Activated gamma-delta T cell (primary cell): Measurements from ENCODE around the gene CDH2.

Source experiments
- DNase-seq: peaks from one replicate; lab custom pipeline; 2025; lab: John Stamatoyannopoulos, UW

Gene CDH2

GRCh38 chr18:28127228-28127627, 49.7 kb downstream of the CDH2 start:
- no peak for DNase-seq

DNA sequence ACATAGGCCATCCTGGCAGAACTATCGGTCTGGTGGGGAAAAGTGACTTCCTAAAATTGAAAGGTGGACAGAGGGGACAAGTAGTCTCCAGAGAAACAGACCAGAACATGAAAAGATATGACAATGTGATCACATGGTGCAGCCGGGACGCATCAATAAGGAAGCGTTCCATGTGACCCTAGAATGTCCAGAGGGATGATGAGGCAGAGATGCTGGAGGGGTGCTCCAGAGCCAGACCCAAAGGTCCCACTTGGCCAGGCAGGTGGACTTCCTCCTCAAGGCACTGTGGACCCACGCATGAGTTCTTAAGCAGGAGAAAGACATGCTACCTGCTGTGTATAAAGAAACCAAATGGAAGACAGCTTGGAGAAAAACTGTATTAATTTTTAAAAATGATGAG, 50.2 kb downstream of the CDH2 start:
- no peak for DNase-seq

DNA sequence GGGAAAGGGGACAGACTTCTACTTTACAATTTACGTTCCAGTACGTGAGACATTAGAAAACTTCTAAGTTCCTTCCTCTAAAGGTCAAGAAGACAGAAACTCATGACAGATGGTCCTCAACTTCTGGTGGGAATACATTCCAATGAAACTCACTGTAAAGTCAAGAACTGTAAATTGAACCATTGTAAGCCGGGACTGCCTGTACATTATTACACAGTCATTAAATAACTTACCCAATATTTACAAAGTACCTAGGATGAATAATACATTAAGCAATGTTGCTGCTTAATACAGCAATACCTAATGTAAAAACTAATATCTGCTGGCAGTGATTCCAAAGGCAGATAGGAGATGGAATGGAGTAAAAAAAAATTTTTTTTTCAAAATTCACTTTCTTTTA, 51.9 kb downstream of the CDH2 start:
- no peak for DNase-seq

DNA sequence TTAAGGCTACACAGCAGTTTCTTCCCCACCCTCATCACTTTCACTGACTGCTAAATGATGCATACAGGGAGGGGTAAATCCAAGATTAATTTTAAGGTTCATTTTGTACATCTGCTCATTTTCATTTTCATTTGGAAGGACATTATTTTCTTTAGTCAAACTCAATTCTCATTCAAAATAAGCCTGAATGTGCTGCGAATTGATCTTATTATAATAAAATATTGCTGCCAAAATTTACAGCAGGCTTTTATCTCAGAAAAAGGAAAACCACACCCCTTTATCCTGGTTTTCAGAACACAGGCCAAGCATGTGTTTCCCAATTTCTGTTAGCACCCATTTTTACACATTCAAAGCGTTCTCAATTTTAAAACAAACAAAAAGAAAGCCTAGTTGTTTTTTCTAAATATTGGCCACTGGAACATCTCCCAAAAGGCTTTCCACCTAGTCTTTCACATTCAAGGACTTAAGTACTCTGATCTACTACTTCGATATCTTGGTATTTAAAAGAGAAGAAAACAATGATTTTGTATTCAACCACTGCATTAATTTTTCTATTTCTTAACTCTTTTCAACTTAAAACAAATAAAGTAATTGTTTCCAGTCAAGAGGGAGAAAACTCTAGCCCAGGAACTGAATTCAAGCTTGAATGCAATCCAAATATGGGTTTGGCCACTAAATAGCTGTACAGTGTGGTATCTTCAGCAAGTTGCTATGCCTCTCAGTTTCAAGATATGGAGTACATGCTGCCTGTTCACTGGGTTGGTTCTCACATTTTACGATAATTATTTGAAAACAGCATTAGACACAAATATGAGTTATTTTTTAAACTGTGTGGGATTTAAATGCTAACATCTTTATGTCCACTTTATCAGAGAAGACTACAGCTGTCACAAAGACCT, 52.5 kb downstream of the CDH2 start:
- DNase-seq, result no peak

DNA sequence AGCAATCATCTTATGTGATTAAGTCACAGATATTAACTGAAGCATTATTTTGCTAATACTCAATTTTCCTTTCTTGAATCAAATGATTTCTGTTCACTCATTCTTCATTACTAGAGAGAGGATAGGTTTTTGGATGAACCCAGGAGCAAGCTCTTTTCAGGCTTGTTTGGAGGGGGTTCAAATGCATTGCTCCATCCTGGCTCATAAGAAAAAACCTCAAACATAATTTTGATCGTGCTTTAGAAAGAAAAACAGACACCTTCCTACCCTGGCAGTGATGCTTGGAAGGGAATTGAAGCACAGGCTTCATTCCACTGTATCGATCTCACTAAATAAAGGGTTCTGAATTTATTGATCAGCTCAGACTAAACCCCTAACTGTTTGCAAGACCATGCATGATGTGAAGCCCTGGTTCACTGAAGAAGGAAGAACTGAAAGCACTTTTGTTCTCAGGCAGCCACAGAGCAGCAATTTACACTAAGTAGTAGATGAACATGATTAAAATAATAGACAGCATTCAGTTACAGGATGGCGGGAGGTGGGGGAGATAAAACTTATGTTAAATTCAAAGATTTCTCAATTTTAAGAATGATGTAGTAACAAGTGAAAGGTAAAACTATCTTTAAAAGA, 53.4 kb downstream of the CDH2 start:
- no peak for DNase-seq

- DNase-seq, result no peak
These were observed 56.0 kb downstream of the CDH2 start for GRCh38 chr18:28120828-28121515.

GRCh38 chr18:28116461-28116860, 60.5 kb downstream of the CDH2 start:
- DNase-seq, result no peak

GRCh38 chr18:28115149-28115550, 61.8 kb downstream of the CDH2 start:
- DNase-seq, result no peak

DNA sequence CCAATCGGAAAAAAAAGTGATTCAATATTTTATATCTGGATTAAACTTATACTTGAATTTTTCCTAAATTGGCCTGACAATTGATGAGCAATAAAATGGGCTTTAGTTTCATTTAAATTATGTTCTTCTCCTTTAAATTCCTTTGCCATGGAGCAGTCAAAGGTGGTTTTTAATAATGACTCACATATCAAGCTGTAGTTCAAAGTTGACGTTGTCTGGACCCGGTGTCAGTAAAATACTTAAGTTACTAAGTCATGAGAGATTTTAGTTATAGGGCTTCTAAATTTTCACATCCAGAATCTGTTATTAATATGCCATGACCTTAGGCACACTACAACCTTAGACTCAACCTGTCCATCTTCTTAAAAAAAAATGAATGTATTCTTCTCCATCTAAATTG, 62.5 kb downstream of the CDH2 start:
- DNase-seq, result no peak

DNA sequence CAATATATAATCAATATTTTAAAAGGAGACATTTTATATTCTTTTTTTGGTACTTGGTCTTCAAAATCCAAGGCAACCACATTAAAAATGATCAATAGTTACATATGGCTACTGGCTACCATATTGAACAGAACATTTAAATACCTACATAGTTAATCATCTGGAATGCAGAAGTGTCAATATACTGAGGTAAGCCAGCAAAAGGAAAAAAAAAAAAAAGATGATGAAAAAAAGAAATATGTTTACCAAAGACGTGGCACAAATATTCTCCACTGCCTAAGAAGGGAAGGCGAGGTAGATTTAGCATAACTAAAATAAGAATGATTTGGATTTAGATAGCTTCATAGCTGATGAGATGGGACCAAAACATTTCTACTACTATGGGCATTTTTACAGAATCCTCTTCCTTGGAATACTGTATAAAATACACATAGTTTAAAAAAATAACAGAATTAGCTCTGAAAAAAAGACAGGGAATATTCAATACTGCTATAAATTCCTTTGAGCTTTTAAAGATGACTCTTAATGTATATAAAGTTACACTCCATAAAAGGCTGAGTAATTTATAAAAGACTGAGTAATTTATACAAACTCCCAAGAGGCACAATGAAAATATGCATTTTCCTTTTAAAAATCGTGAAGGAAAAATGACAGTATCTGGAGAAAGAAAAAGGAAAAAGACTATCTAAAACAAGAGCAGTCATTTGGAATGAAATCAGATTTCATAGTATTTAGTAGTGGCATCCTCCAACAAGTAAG, 63.5 kb downstream of the CDH2 start:
- DNase-seq, result no peak

- DNase-seq, result no peak
These were observed 64.9 kb downstream of the CDH2 start for GRCh38 chr18:28112056-28112470.

DNA sequence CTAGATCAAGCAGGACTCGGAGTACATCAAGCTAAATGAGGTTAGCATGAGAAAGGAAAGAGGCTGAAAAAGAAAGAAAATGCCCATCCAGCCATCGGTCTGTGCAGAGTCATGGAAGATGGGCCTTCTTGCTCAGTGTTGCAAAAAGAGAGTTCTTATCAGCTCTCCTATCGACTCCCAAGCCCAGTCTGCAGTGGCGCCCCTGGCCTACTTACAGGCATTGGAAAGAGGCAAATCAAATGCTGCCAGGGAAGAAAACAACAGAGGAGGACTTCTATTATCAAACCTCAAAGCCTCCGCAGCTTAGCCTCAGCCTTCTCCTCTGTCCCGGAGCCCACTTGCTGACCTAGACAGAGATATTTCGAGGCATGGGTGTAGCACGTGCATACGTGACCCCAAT, 66.0 kb downstream of the CDH2 start:
- DNase-seq, result no peak

GRCh38 chr18:28109781-28110560, 67.0 kb downstream of the CDH2 start:
- DNase-seq, result no peak

DNA sequence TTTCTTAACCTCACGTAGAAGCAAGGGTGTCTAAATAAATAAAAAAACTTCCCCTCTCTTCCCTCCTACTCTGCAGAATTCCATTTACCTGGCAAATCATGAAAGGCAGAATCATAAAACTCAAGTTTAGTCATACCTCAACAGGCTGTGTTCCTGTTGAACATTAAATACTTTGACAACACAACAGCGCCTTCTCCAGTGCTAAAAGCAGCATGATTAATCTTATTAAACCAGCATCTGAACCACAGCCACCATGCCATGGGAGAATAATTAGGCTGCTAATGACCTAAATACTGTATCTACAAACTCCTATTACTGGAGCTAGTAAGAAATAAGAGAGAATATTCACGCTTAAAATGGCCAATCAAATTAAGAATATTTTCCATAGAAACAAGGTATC, 68.1 kb downstream of the CDH2 start:
- DNase-seq, result no peak

DNA sequence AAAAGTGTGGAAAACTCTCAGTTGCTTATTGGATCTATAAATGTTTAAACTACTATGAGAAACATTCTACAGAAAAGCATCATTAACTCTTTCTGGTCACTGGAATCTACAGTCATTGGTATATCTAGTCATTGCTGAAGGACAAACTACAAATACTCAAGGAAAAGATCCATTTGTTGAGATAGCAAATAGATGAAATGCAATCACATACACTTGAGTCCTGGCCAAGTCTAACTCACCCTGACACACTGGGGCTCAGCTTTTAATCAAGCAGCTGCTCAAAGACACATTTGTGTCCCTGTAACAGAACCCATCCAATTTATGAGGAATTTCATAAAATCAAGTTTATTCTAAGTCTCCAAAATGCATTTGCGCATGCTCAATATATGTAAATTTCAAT, 68.7 kb downstream of the CDH2 start:
- DNase-seq, result no peak

DNA sequence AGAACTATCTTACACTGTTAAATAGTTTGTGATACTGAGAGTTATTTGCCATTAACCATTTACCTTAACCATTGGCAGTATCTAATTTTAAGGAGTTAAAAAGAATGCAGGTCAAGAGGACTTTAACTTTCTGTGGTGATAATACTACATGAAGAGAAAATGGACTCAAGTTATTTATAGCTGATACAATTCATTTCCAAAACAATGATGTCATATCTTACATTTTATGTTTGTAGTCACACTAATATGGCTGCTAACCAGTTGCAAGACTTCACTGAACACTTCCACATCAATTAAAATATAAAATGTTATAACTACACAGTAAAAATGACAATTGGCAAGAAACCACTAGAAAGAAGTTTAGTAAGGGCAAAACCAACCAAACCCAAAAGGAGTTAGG, 77.7 kb downstream of the CDH2 start:
- no peak for DNase-seq

DNA sequence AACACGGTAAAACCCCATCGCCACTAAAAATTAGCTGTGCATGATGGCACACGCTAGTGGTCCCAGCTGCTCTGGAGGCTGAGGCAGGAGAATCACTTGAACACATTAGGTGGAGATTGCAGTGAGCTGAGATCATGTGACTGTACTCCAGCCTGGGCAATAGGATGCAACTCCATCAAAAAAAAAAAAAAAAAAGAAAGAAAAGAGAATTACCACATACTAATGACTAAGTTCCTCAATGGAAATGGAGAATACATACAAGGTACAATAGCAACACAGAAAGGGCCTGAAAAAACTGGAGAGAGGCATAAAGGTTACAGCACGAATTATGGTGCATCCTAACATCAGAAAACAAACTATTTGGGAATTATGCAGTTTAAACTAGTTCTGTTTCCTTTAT, 81.3 kb downstream of the CDH2 start:
- DNase-seq, result no peak

- no peak for DNase-seq
These were observed 81.9 kb downstream of the CDH2 start for GRCh38 chr18:28095041-28095440.

- DNase-seq, result no peak
These were observed 85.7 kb downstream of the CDH2 start for GRCh38 chr18:28091197-28091596.

- DNase-seq, result no peak
These were observed 88.5 kb downstream of the CDH2 start for GRCh38 chr18:28088477-28088876.
